Astrocyte of the spinal cord (primary cell): ENCODE data around the gene AQP11.

Source experiments
- DNase-seq: peaks from one replicate; pipeline ENCODE4 v3.0.0; 2011; ENCODE audit warnings: low read depth, low spot score
- H3K4me3 ChIP-seq: 2 replicates; pipeline ENCODE4 v1.5.1; 2011; ENCODE audit warnings: low read depth, mild to moderate bottlenecking, low read length, moderate library complexity
- CTCF ChIP-seq: IDR thresholded peaks from 2 replicates; pipeline ENCODE4 v1.5.1; 2012; ENCODE audit warnings: low read depth, mild to moderate bottlenecking, low read length, inconsistent platforms
- in situ Hi-C: cut with HindIII; loops from 2 replicates; pipeline ENCODE4 v1.10.0; 2017; ENCODE audit warnings: low sequenced_read_pairs

AQP11 gene

DNA sequence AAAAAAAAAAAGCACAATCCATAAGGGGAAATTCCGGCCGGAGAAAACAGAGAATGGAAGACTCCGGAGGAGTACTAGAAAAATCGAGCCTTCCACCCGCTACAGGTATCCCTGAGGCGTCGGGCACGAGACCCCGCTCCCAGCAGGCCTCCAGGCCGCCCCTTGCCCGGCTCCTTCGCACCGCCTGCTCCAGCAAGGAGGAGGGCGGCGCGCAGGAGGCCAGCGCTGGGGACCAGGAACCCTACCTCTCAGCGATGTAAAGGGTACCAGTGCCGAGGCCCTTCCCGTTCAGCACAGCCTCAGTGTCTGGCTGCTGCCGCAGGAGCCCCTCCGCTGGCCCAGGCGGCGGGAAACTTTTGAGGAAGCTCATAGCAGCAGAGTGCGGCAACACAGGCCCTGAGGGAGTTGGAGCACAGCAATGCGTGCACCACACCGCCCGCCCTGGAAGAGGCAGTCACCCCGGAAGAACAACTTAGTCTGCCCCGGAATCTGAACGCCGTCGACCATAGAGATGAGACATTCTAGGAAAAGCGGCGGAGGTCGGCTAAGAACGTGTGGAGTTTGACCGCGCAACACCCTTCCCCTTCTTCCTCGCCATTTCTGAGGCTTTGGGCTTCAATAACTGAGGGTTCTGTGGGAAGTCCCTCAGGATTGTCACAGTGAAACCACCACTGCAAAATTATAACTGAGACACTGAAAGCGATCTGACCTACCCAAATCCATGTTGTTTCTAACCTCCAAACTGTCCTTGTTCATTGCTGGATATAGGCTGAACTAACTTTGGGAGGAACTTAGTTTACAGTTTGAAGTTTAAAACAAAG is 47.8 kb downstream of the AQP11 start, which contains the start of gene CLNS1A:
Gene CLNS1A, minus strand, starts transcription at position 450 of the 821 bp plus-strand sequence. Its CDS starts 80 bp downstream, at position 370.
- H3K4me3 ChIP-seq = peak within 1 kb of the TSS; percentile 71
- in situ Hi-C loops = no loop called here
- DNase-seq = peak; percentile 89
- TF ChIP-seq CTCF = no peak

DNA sequence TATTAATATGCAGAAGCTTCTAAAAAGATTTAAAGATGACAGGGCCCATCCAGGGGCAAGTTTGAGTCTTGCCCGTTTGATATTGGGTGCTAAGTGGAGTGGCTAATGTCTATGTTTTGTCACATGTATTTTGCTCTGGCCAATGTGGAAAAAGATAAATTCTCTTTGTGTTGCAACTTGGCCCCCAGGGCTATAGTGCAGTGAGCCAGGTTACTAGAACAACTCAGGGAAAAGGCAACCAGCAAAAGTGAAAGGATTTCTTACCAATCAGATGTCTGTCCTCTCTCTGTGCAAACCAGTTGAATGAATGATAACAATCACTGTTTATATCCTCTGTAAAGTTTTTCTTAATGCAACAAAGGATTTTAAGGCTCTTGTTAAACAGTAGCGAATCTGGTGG is 52.5 kb downstream of the AQP11 start:
- H3K4me3 ChIP-seq = no peak overlapping the region
- no peak for TF ChIP-seq CTCF
- in situ Hi-C loops = no loop called here
- DNase-seq = no peak

- no peak for TF ChIP-seq CTCF
- no peak overlapping the region for H3K4me3 ChIP-seq
- in situ Hi-C loops = no loop called here
- DNase-seq = no peak
Measured at GRCh38 chr11:77644887-77645286, 55.1 kb downstream of the AQP11 start.

GRCh38 chr11:77647654-77648305 is 58.0 kb downstream of the AQP11 start:
- in situ Hi-C loops = no loop called here
- no peak for TF ChIP-seq CTCF
- H3K4me3 ChIP-seq = no peak overlapping the region
- no peak for DNase-seq

DNA sequence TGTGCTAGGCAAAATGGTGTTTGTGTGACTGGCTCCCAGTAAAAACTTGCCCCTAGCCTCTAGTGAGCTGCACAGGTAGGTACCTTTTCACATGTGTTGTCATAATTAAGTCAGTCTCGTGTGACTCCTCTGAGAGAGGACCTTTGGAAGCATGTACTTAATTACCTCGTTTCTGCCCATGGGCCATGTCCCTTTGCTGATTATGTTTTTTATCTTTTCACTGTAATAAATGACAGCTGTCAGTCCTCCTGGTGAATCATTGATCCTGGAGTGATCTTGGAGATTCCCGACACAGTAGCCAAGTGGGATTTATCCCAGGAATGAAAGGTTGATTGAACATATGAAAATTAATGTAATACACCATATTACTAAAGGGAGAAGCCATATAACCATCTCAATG is 60.4 kb downstream of the AQP11 start:
- no peak overlapping the region for H3K4me3 ChIP-seq
- no peak for DNase-seq
- in situ Hi-C loops = no loop called here
- TF ChIP-seq CTCF = no peak

- in situ Hi-C loops = no loop called here
- no peak for DNase-seq
- no peak for TF ChIP-seq CTCF
- no peak overlapping the region for H3K4me3 ChIP-seq
Measured at GRCh38 chr11:77654770-77655434, 65.1 kb downstream of the AQP11 start.
